IMR-90 (cell line): Measurements from ENCODE around the gene DSE. TPM values are rescaled to one million over a fixed set of nuclear protein-coding genes. Genes with fewer than 3 reads are reported as not detected.

Experiments
- ATAC-seq: fragments of 200-7000 bp; cut with Tn5 transposase; 2 replicates; pipeline ENCODE4 v1.9.1; 2020; ENCODE audit warnings: low read depth, mild to moderate bottlenecking, moderate library complexity
- BruUV-seq: library from RNA; stranded (reverse); fragments of 400-500 nt; replicated peaks from 2 replicates; lab custom pipeline; 2021; lab: Mats Ljungman, UMichigan
- CTCF ChIA-PET: fragments of 300-600 bp; formaldehyde crosslinking; extraction: SDS; loops from one replicate; lab custom pipeline; 2021; ENCODE audit warnings: antibody characterized with exemption; lab: Yijun Ruan, JAX
- POLR2A ChIA-PET: fragments of 300-600 bp; sonication (Branson Sonifier 250); formaldehyde crosslinking; loops from one replicate; lab custom pipeline; 2022; ENCODE audit warnings: antibody characterized with exemption; ENCODE audit not compliant: unreplicated experiment; lab: Charles Lee
- DNase-seq: peaks from one replicate; pipeline ENCODE4 v3.0.0; 2013
- H2AFZ ChIP-seq: replicated peaks from 2 replicates; pipeline ENCODE3; 2013; ENCODE audit warnings: low read length, mild to moderate bottlenecking; ENCODE audit not compliant: poor library complexity
- H2AK5ac ChIP-seq: 2 replicates; pipeline ENCODE4 v1.6.1; 2013; ENCODE audit warnings: low read depth, low read length, inconsistent platforms
- H2AK9ac ChIP-seq: replicated peaks from 2 replicates; pipeline ENCODE3; 2013; ENCODE audit warnings: mild to moderate bottlenecking, low read depth, low read length, moderate library complexity; ENCODE audit not compliant: poor library complexity
- H2BK120ac ChIP-seq: 2 replicates; pipeline ENCODE4 v1.6.1; 2013; ENCODE audit warnings: low read depth, low read length, inconsistent platforms
- H2BK15ac ChIP-seq: 3 replicates; pipeline ENCODE4 v1.6.1; 2013; ENCODE audit warnings: low read depth, low read length, inconsistent platforms
- H2BK20ac ChIP-seq: 2 replicates; pipeline ENCODE4 v1.6.1; 2013; ENCODE audit warnings: low read depth, mild to moderate bottlenecking, inconsistent platforms, low read length, moderate library complexity
- H2BK5ac ChIP-seq: 2 replicates; pipeline ENCODE4 v1.6.1; 2013; ENCODE audit warnings: mild to moderate bottlenecking, low read depth, low read length, inconsistent platforms; ENCODE audit not compliant: poor library complexity, severe bottlenecking
- H3K14ac ChIP-seq: replicated peaks from 2 replicates; pipeline ENCODE4 v1.6.1; 2013; ENCODE audit warnings: low read depth, low read length, inconsistent platforms
- H3K18ac ChIP-seq: 2 replicates; pipeline ENCODE4 v1.6.1; 2013; ENCODE audit warnings: low read depth, low read length, control low read depth
- H3K23ac ChIP-seq: 2 replicates; pipeline ENCODE4 v1.6.1; 2013; ENCODE audit warnings: low read depth, low read length, inconsistent platforms
- H3K27ac ChIP-seq: 2 replicates; pipeline ENCODE4 v1.5.1; 2013; ENCODE audit warnings: mild to moderate bottlenecking, control low read depth, low read length; ENCODE audit not compliant: insufficient read depth
- H3K27me3 ChIP-seq: 2 replicates; pipeline ENCODE4 v1.6.1; 2013; ENCODE audit warnings: low read length; ENCODE audit not compliant: control insufficient read depth, insufficient read depth
- H3K36me3 ChIP-seq: 2 replicates; pipeline ENCODE4 v1.6.1; 2013; ENCODE audit warnings: low read length, mixed read lengths; ENCODE audit not compliant: control insufficient read depth, insufficient read depth
- H3K4ac ChIP-seq: 2 replicates; pipeline ENCODE4 v1.6.1; 2013; ENCODE audit warnings: low read depth, low read length, inconsistent platforms
- H3K4me1 ChIP-seq: 2 replicates; pipeline ENCODE4 v1.6.1; 2013; ENCODE audit warnings: low read length, mixed read lengths; ENCODE audit not compliant: control insufficient read depth, insufficient read depth
- H3K4me2 ChIP-seq: 2 replicates; pipeline ENCODE4 v1.6.1; 2013; ENCODE audit warnings: low read depth, mild to moderate bottlenecking, control low read depth, low read length, moderate library complexity
- H3K4me3 ChIP-seq: 2 replicates; pipeline ENCODE4 v1.5.1; 2013; ENCODE audit warnings: low read depth, mild to moderate bottlenecking, control low read depth, low read length, moderate library complexity; ENCODE audit not compliant: insufficient read depth
- H3K56ac ChIP-seq: 2 replicates; pipeline ENCODE4 v1.6.1; 2013; ENCODE audit warnings: low read length, inconsistent platforms; ENCODE audit not compliant: insufficient read depth; ENCODE audit errors: extremely low read depth
- H3K79me1 ChIP-seq, 2 experiments: 2 replicates each; pipeline ENCODE4 v1.6.1; 2013; ENCODE audit warnings: low read length in 2 of 2, inconsistent platforms in 1 of 2, low read depth in 1 of 2
- H3K9ac ChIP-seq: 2 replicates; pipeline ENCODE4 v1.6.1; 2013; ENCODE audit warnings: low read depth, low read length, control low read depth
- H3K9me1 ChIP-seq: 2 replicates; pipeline ENCODE4 v1.6.1; 2013; ENCODE audit warnings: low read length, inconsistent platforms; ENCODE audit not compliant: insufficient read depth
- H3K9me3 ChIP-seq: 2 replicates; pipeline ENCODE4 v1.6.1; 2013; ENCODE audit warnings: low read length; ENCODE audit not compliant: control insufficient read depth, insufficient read depth
- H4K20me1 ChIP-seq: 2 replicates; pipeline ENCODE4 v1.6.1; 2013; ENCODE audit warnings: low read length, inconsistent platforms; ENCODE audit not compliant: insufficient read depth
- H4K5ac ChIP-seq: 2 replicates; pipeline ENCODE4 v1.6.1; 2013; ENCODE audit warnings: mild to moderate bottlenecking, low read depth, low read length, control low read depth
- H4K8ac ChIP-seq, 2 experiments: 2 replicates each; pipeline ENCODE4 v1.6.1; 2013; ENCODE audit warnings: low read depth in 2 of 2, low read length in 2 of 2, control low read depth in 1 of 2, inconsistent platforms in 1 of 2
- H4K91ac ChIP-seq: 2 replicates; pipeline ENCODE4 v1.6.1; 2013; ENCODE audit warnings: low read depth, low read length, inconsistent platforms; ENCODE audit not compliant: insufficient read depth
- CEBPB ChIP-seq: IDR thresholded peaks from 2 replicates; pipeline ENCODE4 v1.6.1; 2012; ENCODE audit warnings: low read depth, low read length, improper control_type of control experiment
- CTCF ChIP-seq: conservative IDR thresholded peaks from 2 replicates; pipeline ENCODE4 v1.5.1; 2012; ENCODE audit warnings: mild to moderate bottlenecking, low read depth, low read length, improper control_type of control experiment
- FOS ChIP-seq: fragments of 150-350 bp; IDR thresholded peaks from 2 replicates; pipeline ENCODE4 v1.6.1; 2016; ENCODE audit warnings: low read depth, low read length
- MXI1 ChIP-seq: IDR thresholded peaks from 2 replicates; pipeline ENCODE4 v1.6.1; 2012; ENCODE audit warnings: low read depth, mild to moderate bottlenecking, low read length, moderate library complexity, borderline replicate concordance
- NFE2L2 ChIP-seq: fragments of 150-350 bp; IDR thresholded peaks from 2 replicates; pipeline ENCODE4 v1.6.1; 2016; ENCODE audit warnings: low read depth, mild to moderate bottlenecking, low read length
- USF2 ChIP-seq: fragments of 150-350 bp; IDR thresholded peaks from 2 replicates; pipeline ENCODE4 v1.6.1; 2017; ENCODE audit warnings: mild to moderate bottlenecking, antibody characterized with exemption, low read length, low read depth
- WGBS, 2 experiments: methylation state at CpG; one replicate each; pipeline versions ENCODE4 v1.1.5 to v1.1.7; 2013; ENCODE audit warnings: missing lambda C conversion rate in 2 of 2; ENCODE audit not compliant: insufficient read length in 1 of 2; ENCODE audit errors: extremely low coverage in 2 of 2; 5-methylcytosine and 5-hydroxymethylcytosine counted together
- dilution Hi-C: fragments of 300-500 bp; cut with HindIII; formaldehyde crosslinking; loops from one replicate; pipeline ENCODE4 v1.14.3; 2018; ENCODE audit warnings: low sequenced_read_pairs; ENCODE audit not compliant: unreplicated experiment
- in situ Hi-C: fragments of 300-500 bp; cut with MboI; formaldehyde crosslinking; loops from 3 replicates; pipeline ENCODE4 v1.14.3; 2019; ENCODE audit warnings: low sequenced_read_pairs, inconsistent platforms, mixed read lengths
- intact Hi-C: fragments of 100-400 bp; cut with micrococcal nuclease; formaldehyde crosslinking; loops from 2 replicates; pipeline ENCODE4 v1.10.0; 2022
- polyA plus RNA-seq, 3 experiments: library from polyadenylated mRNA; depleted of rRNA; stranded (reverse); fragments of >200 nt; gene quantifications; 2 replicates each; pipeline ENCODE4 v1.2.3, GENCODE V29; 2012; ENCODE audit warnings: low replicate concordance in 1 of 3
- total RNA-seq: library from RNA; depleted of rRNA; stranded (reverse); fragments of >200 nt; gene quantifications from 2 replicates; pipeline ENCODE4 v1.2.3, GENCODE V29; 2012

DSE gene
- total and polyA plus RNA-seq, 2 of the 4 experiments (the other 2 are of a cell fraction) = 48.0 to 154 TPM

GRCh38 chr6:116388924-116389323 lies 18.2 kb downstream of the DSE start:
- BruUV-seq = no TSS peak
- Histone ChIP-seq H2BK20ac (peak overlapping the region; percentile 55; the same call in 1 of the 2 replicates), H2BK15ac (no peak overlapping the region), H3K18ac (peak overlapping the region; percentile 27; the same call in 1 of the 2 replicates), H3K4ac (peak overlapping the region; percentile 41; the same call in 1 of the 2 replicates), H3K14ac (peak overlapping the region; percentile 51), H3K56ac (no peak overlapping the region), H4K8ac (peak overlapping the region in 1 of 2 experiments; percentile 44; a peak in 1 of 4 replicates), H4K91ac (no peak overlapping the region), H2BK120ac (peak overlapping the region; percentile 50; the same call in 1 of the 2 replicates), H3K27me3 (no peaks in the 10 kb centered on the region), H3K79me1 (peaks cover 35 to 69% of the 10 kb centered on the region in 2 experiments), H2AK5ac (peak overlapping the region; percentile 73; the same call in 1 of the 2 replicates), H2BK5ac (peak overlapping the region; percentile 49), H3K9me1 (peaks cover 30% of the 10 kb centered on the region), H4K5ac (no peak overlapping the region), H4K20me1 (peaks cover 35% of the 10 kb centered on the region; the same call in 1 of the 2 replicates), H3K4me1 (peaks cover 20% of the 10 kb centered on the region), H3K9ac (no peak overlapping the region), H2AK9ac (no peak overlapping the region), H3K9me3 (no peaks in the 10 kb centered on the region), H3K36me3 (no peaks in the 10 kb centered on the region), H3K4me2 (no peak overlapping the region), H3K27ac (no peak overlapping the region), H3K4me3 (no peak overlapping the region), H3K23ac (peak overlapping the region; percentile 33; the same call in 1 of the 2 replicates), H2AFZ (no peak overlapping the region)
- in situ Hi-C loops = no loop called here
- ATAC-seq = no peak
- ChIA-PET CTCF (interaction anchor here (1.3 kb wide), 1 partner anchor 101 kb away, joined by 3 read pairs; no protein-coding TSS in a partner anchor), POLR2A (interaction anchor here (0.8 kb wide), 1 partner anchor 14 kb away, joined by 4 read pairs; no protein-coding TSS in a partner anchor)
- no CpG with 5 or more reads among the region's 3 CpGs for WGBS, 2 experiments
- intact Hi-C loops = loop anchor here (5.0 kb wide), 1 partner anchor 123 kb away; the partner anchor contains the start of gene CALHM5
- TF ChIP-seq MXI1 = no peak
- no peak for TF ChIP-seq CEBPB
- no peak for TF ChIP-seq FOS
- no peak for TF ChIP-seq CTCF
- TF ChIP-seq USF2 = no peak
- TF ChIP-seq NFE2L2 = no peak
- dilution Hi-C loops = no loop called here
- DNase-seq = no peak
